Gastroesophageal sphincter (tissue), 4 donors: ENCODE data around the gene ZBED6. TPM values are rescaled to one million over a fixed set of nuclear protein-coding genes. Genes with fewer than 3 reads are reported as not detected.
"Not testable (repeated sequence)": the region's sequence is repeated elsewhere in the genome, so short reads cannot be mapped to it uniquely, and the experiment has no call there.

Experiments used
- ATAC-seq: fragments of 150-250 bp; one replicate; pipeline ENCODE4 v1.9.1; 2016; ENCODE audit warnings: mild to moderate bottlenecking, moderate library complexity
- H3K27ac ChIP-seq, 4 donors: fragments of 200-600 bp; sonication (generic) in 3 of 4; 1 replicate in 3 of 4; 2 replicates in 1 of 4; pipeline ENCODE4 v1.5.1; 2016 to 2019
- H3K27me3 ChIP-seq: fragments of 200-600 bp; sonication (generic); one replicate; pipeline ENCODE4 v1.5.1; 2019
- H3K36me3 ChIP-seq, 2 donors: fragments of 200-600 bp; sonication (generic); one replicate each; pipeline ENCODE4 v1.5.1; 2019; ENCODE audit warnings: control low read depth in 1 of 2
- H3K4me1 ChIP-seq, 3 donors: fragments of 200-600 bp; sonication (generic); 1 replicate in 2 of 3; 2 replicates in 1 of 3; pipeline ENCODE4 v1.5.1; 2016 to 2019; ENCODE audit warnings: control low read depth in 2 of 3
- H3K4me3 ChIP-seq, 2 donors: fragments of 200-600 bp; sonication (generic); one replicate each; pipeline ENCODE4 v1.5.1; 2019; ENCODE audit warnings: mild to moderate bottlenecking in 1 of 2, moderate library complexity in 1 of 2
- H3K9me3 ChIP-seq, 3 donors: fragments of 200-600 bp; sonication (generic); one replicate each; pipeline ENCODE4 v1.5.1; 2017 to 2019; ENCODE audit warnings: control low read depth in 2 of 3
- CTCF ChIP-seq, 4 experiments: fragments of 200-600 bp in 2 of 4; fragments of 450-650 bp in 2 of 4; sonication (generic) in 1 of 4; IDR thresholded peaks; one replicate each; pipeline ENCODE4 v1.5.1; 2017 to 2019; ENCODE audit warnings: antibody characterized with exemption in 4 of 4, mild to moderate bottlenecking in 2 of 4, moderate library complexity in 2 of 4
- EP300 ChIP-seq: sonication (generic); formaldehyde crosslinking; IDR thresholded peaks from one replicate; pipeline ENCODE4 v1.6.1; 2017; ENCODE audit warnings: antibody characterized with exemption, mild to moderate bottlenecking
- POLR2A ChIP-seq, 2 donors: fragments of 450-650 bp; IDR thresholded peaks; one replicate each; pipeline ENCODE4 v1.6.1; 2017; ENCODE audit warnings: antibody characterized with exemption in 2 of 2, mild to moderate bottlenecking in 2 of 2, moderate library complexity in 1 of 2
- POLR2AphosphoS5 ChIP-seq: sonication (generic); formaldehyde crosslinking; IDR thresholded peaks from one replicate; pipeline ENCODE4 v1.6.1; 2017; ENCODE audit warnings: antibody characterized with exemption
- WGBS, 2 donors: methylation state at CpG; one replicate each; pipeline ENCODE4 v1.1.5; 2018; ENCODE audit warnings: low coverage in 1 of 2; 5-methylcytosine and 5-hydroxymethylcytosine counted together
- total RNA-seq, 4 donors: library from RNA; depleted of rRNA; stranded (reverse); fragments of >200 nt; gene quantifications; one replicate each; pipeline ENCODE4 v1.1.0, GENCODE V29; 2016

ZBED6 gene
- total RNA-seq, 4 donors from 2014 or later: 11.6 to 19.9 (median 18.7) TPM

GRCh38 chr1:203778789-203779188 is 16.6 kb upstream of the ZBED6 start:
- H3K27me3 ChIP-seq: no peaks in the 10 kb centered on the region
- no peak for TF ChIP-seq POLR2A (IDR thresholded peaks at IDR 0.05)
- TF ChIP-seq POLR2AphosphoS5: no peak
- TF ChIP-seq EP300: no peak
- TF ChIP-seq CTCF (IDR thresholded peaks at IDR 0.05): no peak
- no peaks in the 10 kb centered on the region for H3K4me1 ChIP-seq
- H3K9me3 ChIP-seq: no peaks in the 10 kb centered on the region
- H3K27ac ChIP-seq: no peak overlapping the region
- no peak for ATAC-seq
- 92 to 93% methylated on average over 3 to 4 of the region's 4 CpGs for WGBS, 2 donors
- H3K4me3 ChIP-seq: no peak overlapping the region
- H3K36me3 ChIP-seq: no peaks in the 10 kb centered on the region

GRCh38 chr1:203781962-203782361 is 13.5 kb upstream of the ZBED6 start:
- Histone ChIP-seq H3K36me3 (no peaks in the 10 kb centered on the region), H3K9me3 (no peaks in the 10 kb centered on the region), H3K4me3 (no peak overlapping the region), H3K27me3 (no peaks in the 10 kb centered on the region), H3K27ac (no peak overlapping the region), H3K4me1 (no peaks in the 10 kb centered on the region)
- no peak for TF ChIP-seq POLR2A (IDR thresholded peaks at IDR 0.05)
- 92 to 94% methylated on average over 5 of the region's 7 CpGs for WGBS, 2 donors
- ATAC-seq: no peak

GRCh38 chr1:203789966-203790365 is 5.5 kb upstream of the ZBED6 start:
- WGBS, 2 donors: 68 to 94% methylated on average over 2 to 3 of the region's 3 CpGs

GRCh38 chr1:203791498-203791897 is 3.9 kb upstream of the ZBED6 start:
- 77 to 84% methylated on average over 3 of the region's 3 CpGs for WGBS, 2 donors
- Histone ChIP-seq H3K9me3 (no peaks in the 10 kb centered on the region), H3K27me3 (no peaks in the 10 kb centered on the region), H3K4me3 (no peak overlapping the region), H3K36me3 (no peaks in the 10 kb centered on the region), H3K27ac (no peak overlapping the region), H3K4me1 (peaks cover 0 to 9% (median 0%) of the 10 kb centered on the region in 3 donors)
- TF ChIP-seq POLR2A (IDR thresholded peaks at IDR 0.05): no peak
- no peak for TF ChIP-seq POLR2AphosphoS5
- no peak for TF ChIP-seq CTCF (IDR thresholded peaks at IDR 0.05)
- no peak for ATAC-seq

More at GRCh38 chr1:203789966-203790365, 5.5 kb upstream of the ZBED6 start:
- no peaks in the 10 kb centered on the region for H3K27me3 ChIP-seq
- H3K9me3 ChIP-seq: no peaks in the 10 kb centered on the region
- no peaks in the 10 kb centered on the region for H3K36me3 ChIP-seq
- H3K27ac ChIP-seq: no peak overlapping the region
- no peak overlapping the region for H3K4me3 ChIP-seq
- TF ChIP-seq CTCF (IDR thresholded peaks at IDR 0.05) (no peak), POLR2A (IDR thresholded peaks at IDR 0.05) (no peak), EP300 (no peak), POLR2AphosphoS5 (no peak)
- H3K4me1 ChIP-seq: peaks cover 0 to 3% (median 0%) of the 10 kb centered on the region in 3 donors
- ATAC-seq: no peak

- ATAC-seq: no peak
- 80% methylated on average over 1 of the region's 2 CpGs; no CpG with 5 or more reads in 1 of the 2 donors for WGBS, 2 donors
- TF ChIP-seq POLR2AphosphoS5: no peak
- no peak for TF ChIP-seq EP300
- TF ChIP-seq CTCF (IDR thresholded peaks at IDR 0.05): no peak
- no peak for TF ChIP-seq POLR2A (IDR thresholded peaks at IDR 0.05)
Observed at GRCh38 chr1:203792486-203792885, 2.9 kb upstream of the ZBED6 start.

GRCh38 chr1:203793561-203793960 is 1.9 kb upstream of the ZBED6 start:
- 98% methylated on average over 7 of the region's 7 CpGs; no CpG with 5 or more reads in 1 of the 2 donors for WGBS, 2 donors
- not testable (repeated sequence) for ATAC-seq, H3K9me3 ChIP-seq, H3K36me3 ChIP-seq, H3K27ac ChIP-seq, H3K4me3 ChIP-seq, H3K27me3 ChIP-seq
- H3K4me1 ChIP-seq: peaks cover 4 to 30% (median 18%) of the 10 kb centered on the region in 3 donors

More at GRCh38 chr1:203792486-203792885, 2.9 kb upstream of the ZBED6 start:
- H3K4me3 ChIP-seq: no peak overlapping the region
- H3K4me1 ChIP-seq: peaks cover 0 to 19% (median 8%) of the 10 kb centered on the region in 3 donors
- H3K27ac ChIP-seq: no peak overlapping the region
- peaks cover 0 to 1% of the 10 kb centered on the region in 2 donors for H3K36me3 ChIP-seq
- no peaks in the 10 kb centered on the region for H3K27me3 ChIP-seq
- H3K9me3 ChIP-seq: no peaks in the 10 kb centered on the region
